Measurements from ENCODE around the gene LRRC71. TPM values are rescaled to one million over a fixed set of nuclear protein-coding genes. Genes with fewer than 3 reads are reported as not detected.

The LRRC71 gene
- total and polyA plus RNA-seq, 7 donors: 0.07 TPM; not detected in 6

DNA sequence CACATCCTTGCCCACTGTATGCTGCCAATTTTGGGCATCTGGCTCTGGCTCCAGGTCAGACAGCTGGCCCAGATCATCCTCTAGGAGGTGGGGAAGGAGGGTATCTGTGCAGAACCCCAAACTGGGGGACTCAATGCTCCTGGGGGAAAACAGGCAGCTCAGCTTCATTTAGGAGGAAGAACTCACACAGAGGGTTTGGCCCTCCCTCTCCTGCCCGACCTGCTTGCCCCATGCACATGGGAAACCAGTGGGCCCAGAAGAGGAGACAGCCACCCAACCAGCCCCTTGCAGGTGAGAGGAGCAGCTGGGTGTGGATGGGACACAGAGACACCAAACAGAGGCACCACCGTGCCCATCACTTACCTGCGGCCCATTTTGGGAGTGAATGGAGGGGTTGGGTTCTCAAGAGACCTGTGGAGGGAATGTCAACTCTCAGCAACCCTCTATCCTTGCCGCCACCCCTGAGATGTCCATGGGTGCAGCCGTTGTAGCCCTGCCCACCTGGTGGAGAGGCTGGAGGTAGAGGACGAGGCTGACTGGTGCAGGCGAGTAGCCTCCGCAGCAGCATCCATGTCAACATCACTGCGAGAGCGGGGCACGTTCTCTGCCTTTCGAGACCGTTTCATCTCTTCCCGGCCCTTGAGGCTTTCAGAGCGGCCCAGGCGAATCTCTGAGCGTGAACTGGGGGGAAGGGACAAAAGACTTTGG is 27.5 kb downstream of the LRRC71 start:
- no peak overlapping the region for H3K27ac ChIP-seq
- no peak for DNase-seq
- H3K36me3 ChIP-seq: peaks cover 56 to 100% (median 76%) of the 10 kb centered on the region in 4 donors
- no peak overlapping the region for H3K4me3 ChIP-seq
- no peaks in the 10 kb centered on the region for H3K9me3 ChIP-seq
- no peaks in the 10 kb centered on the region for H3K27me3 ChIP-seq
- intact Hi-C loops (cut with DNase I): no loop called here
- WGBS, 2 donors: 95% methylated on average over 17 of the region's 17 CpGs
- TF ChIP-seq POLR2A (IDR thresholded peaks at IDR 0.05) (no peak), EP300 (IDR thresholded peaks at IDR 0.05) (no peak), POLR2AphosphoS5 (IDR thresholded peaks at IDR 0.05) (no peak)
- TF ChIP-seq, protein P1, sequence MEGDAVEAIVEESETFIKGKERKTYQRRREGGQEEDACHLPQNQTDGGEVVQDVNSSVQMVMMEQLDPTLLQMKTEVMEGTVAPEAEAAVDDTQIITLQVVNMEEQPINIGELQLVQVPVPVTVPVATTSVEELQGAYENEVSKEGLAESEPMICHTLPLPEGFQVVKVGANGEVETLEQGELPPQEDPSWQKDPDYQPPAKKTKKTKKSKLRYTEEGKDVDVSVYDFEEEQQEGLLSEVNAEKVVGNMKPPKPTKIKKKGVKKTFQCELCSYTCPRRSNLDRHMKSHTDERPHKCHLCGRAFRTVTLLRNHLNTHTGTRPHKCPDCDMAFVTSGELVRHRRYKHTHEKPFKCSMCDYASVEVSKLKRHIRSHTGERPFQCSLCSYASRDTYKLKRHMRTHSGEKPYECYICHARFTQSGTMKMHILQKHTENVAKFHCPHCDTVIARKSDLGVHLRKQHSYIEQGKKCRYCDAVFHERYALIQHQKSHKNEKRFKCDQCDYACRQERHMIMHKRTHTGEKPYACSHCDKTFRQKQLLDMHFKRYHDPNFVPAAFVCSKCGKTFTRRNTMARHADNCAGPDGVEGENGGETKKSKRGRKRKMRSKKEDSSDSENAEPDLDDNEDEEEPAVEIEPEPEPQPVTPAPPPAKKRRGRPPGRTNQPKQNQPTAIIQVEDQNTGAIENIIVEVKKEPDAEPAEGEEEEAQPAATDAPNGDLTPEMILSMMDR (IDR thresholded peaks at IDR 0.05): no peak
- H3K4me1 ChIP-seq: no peaks in the 10 kb centered on the region

DNA sequence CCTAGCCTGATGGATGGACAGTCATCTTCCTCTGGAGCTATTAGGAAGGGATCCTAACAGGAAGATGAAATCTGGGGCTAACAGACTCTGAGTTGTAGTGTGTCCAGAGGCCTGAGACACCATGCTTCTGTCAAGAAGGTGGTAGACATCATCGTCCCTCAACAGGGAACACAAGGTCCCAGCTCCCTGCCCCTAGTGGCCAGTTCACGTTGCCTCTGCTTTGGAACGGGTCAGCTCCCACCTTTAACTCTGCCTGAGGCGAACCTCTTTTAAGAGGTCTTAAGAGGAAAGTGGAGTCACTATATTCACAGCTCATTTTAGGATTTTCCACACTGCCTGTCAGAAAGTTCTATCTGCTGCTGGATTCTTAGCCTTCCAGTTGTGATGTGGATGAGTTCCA is 28.3 kb downstream of the LRRC71 start:
- Histone ChIP-seq H3K4me3 (no peak overlapping the region), H3K27ac (no peak overlapping the region), H3K27me3 (no peaks in the 10 kb centered on the region), H3K9me3 (no peaks in the 10 kb centered on the region), H3K4me1 (no peaks in the 10 kb centered on the region), H3K36me3 (peaks cover 49 to 97% (median 71%) of the 10 kb centered on the region in 4 donors)
- 86 to 93% methylated on average over 4 of the region's 4 CpGs for WGBS, 2 donors
- DNase-seq: no peak
- intact Hi-C loops (cut with DNase I): no loop called here
- TF ChIP-seq, protein P1 (IDR thresholded peaks at IDR 0.05): no peak
- TF ChIP-seq EP300 (IDR thresholded peaks at IDR 0.05): no peak
- TF ChIP-seq POLR2A (IDR thresholded peaks at IDR 0.05): no peak
- TF ChIP-seq POLR2AphosphoS5 (IDR thresholded peaks at IDR 0.05): no peak

DNA sequence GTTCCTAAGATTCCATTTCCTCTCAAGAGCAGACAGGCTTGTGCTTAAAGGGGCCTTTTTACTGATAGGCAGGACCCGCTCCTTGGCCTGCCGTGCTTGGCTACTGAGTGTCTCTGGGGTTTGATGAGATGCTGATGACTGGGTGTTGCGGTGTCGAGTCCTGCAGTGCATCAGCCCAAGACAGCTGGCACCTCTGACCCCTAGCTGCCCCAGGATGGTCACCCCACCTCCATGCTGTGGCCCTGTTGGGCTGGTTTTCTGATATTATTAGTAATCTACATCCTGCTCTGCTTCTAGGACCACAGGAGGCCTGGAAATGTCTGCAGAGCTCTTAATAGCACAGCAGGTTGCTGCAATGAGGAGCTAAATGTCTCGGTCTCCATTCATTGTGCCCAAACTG is 28.7 kb downstream of the LRRC71 start:
- Histone ChIP-seq H3K27ac (no peak overlapping the region), H3K4me3 (no peak overlapping the region), H3K27me3 (no peaks in the 10 kb centered on the region), H3K9me3 (no peaks in the 10 kb centered on the region), H3K36me3 (peaks cover 45 to 97% (median 67%) of the 10 kb centered on the region in 4 donors), H3K4me1 (no peaks in the 10 kb centered on the region)
- TF ChIP-seq, protein P1 (IDR thresholded peaks at IDR 0.05): no peak
- TF ChIP-seq POLR2AphosphoS5 (IDR thresholded peaks at IDR 0.05): no peak
- no peak for TF ChIP-seq EP300 (IDR thresholded peaks at IDR 0.05)
- no peak for TF ChIP-seq POLR2A (IDR thresholded peaks at IDR 0.05)
- 93 to 96% methylated on average over 5 of the region's 5 CpGs for WGBS, 2 donors
- no peak for DNase-seq
- intact Hi-C loops (cut with DNase I): no loop called here

DNA sequence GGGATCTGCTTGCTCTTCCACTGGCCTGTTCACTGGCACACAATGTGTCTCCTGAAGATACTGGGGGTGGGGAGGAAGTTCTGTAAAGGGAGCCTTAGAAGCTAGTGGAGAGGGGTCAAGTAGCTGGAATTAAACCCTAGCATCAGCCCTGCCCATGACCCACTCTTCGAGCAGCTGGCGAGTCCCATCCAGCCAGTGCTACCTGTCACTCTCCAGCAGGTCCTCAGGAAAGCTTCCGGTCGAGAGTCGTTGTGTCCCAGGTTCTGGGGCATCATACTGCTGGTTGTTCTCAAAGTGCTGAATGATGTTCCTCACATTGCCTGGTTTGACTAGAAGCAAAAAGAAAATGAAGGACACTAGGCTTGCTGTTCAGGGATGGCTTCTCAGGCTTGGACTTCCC is 30.9 kb downstream of the LRRC71 start:
- Histone ChIP-seq H3K4me3 (no peak overlapping the region), H3K4me1 (no peaks in the 10 kb centered on the region), H3K27me3 (no peaks in the 10 kb centered on the region), H3K36me3 (peaks cover 33 to 97% (median 65%) of the 10 kb centered on the region in 4 donors), H3K27ac (no peak overlapping the region), H3K9me3 (no peaks in the 10 kb centered on the region)
- TF ChIP-seq POLR2AphosphoS5 (IDR thresholded peaks at IDR 0.05) (no peak), POLR2A (IDR thresholded peaks at IDR 0.05) (no peak), EP300 (IDR thresholded peaks at IDR 0.05) (no peak)
- TF ChIP-seq, protein P1 (IDR thresholded peaks at IDR 0.05): no peak
- no peak for DNase-seq
- 96% methylated on average over 5 of the region's 5 CpGs for WGBS, 2 donors
- intact Hi-C loops (cut with DNase I): no loop called here

DNA sequence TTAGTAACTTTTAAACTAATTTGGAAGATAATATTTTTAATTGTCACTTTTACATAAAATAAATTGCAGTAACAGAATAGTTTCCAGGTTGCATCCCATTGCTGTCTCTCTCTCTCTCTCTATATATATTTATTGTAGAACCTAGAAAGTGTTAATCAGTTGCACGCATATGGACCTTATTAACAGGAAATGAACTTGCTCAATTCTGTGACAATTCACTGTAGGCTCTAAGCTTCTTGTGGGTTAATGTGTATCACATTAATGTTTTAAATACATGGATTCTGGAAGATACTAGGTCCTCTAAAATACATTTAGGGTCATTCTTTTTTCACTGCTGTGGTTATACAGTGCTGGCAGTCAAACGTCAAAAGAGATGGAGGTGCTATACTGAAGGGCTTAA is 33.1 kb downstream of the LRRC71 start:
- H3K27me3 ChIP-seq: no peaks in the 10 kb centered on the region
- intact Hi-C loops (cut with DNase I): no loop called here
- TF ChIP-seq EP300 (IDR thresholded peaks at IDR 0.05): no peak
- TF ChIP-seq POLR2A (IDR thresholded peaks at IDR 0.05): no peak
- TF ChIP-seq POLR2AphosphoS5 (IDR thresholded peaks at IDR 0.05): no peak
- TF ChIP-seq, protein P1 (IDR thresholded peaks at IDR 0.05): no peak
- H3K4me3 ChIP-seq: no peak overlapping the region
- no peaks in the 10 kb centered on the region for H3K4me1 ChIP-seq
- H3K27ac ChIP-seq: no peak overlapping the region
- DNase-seq: no peak
- peaks cover 27 to 97% (median 63%) of the 10 kb centered on the region in 4 donors for H3K36me3 ChIP-seq
- 85 to 91% methylated on average over 2 of the region's 2 CpGs for WGBS, 2 donors
- H3K9me3 ChIP-seq: no peaks in the 10 kb centered on the region
